NCI-H2227 (cell line): ENCODE results near the gene ENPP6.

Source experiments
- DNase-seq: peaks from one replicate; lab custom pipeline; 2025; ENCODE audit not compliant: unreplicated experiment; lab: John Stamatoyannopoulos, UW

ENPP6 gene

DNA sequence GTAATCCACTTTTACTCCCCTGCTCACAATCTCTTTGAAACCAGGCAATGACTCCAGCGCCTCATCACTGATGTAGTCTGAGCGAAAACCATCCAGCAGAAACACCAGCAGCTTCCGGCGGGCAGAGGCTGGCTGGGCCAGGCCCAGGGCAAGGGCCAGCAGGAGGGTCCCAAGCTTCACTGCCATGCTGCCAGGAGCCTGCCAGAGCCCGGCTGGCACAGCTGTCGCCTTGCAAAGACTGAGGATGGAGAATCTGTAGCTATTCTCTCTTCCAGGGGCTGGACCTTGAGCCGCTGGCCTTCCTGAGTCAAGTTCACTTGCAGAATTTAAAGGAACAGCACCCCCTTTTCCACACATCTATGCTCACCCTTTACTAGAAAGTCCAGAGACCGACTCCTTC lies at the start of gene ENPP6:
TSS of gene ENPP6 (minus strand) at position 240 of the 400 bp plus-strand sequence. CDS start at position 186, 54 bp downstream.
- no peak for DNase-seq

GRCh38 chr4:184267206-184267608 lies 49.5 kb upstream of the ENPP6 start:
- no peak for DNase-seq

GRCh38 chr4:184265546-184266351 lies 48.1 kb upstream of the ENPP6 start:
- peak; percentile 4 for DNase-seq

DNA sequence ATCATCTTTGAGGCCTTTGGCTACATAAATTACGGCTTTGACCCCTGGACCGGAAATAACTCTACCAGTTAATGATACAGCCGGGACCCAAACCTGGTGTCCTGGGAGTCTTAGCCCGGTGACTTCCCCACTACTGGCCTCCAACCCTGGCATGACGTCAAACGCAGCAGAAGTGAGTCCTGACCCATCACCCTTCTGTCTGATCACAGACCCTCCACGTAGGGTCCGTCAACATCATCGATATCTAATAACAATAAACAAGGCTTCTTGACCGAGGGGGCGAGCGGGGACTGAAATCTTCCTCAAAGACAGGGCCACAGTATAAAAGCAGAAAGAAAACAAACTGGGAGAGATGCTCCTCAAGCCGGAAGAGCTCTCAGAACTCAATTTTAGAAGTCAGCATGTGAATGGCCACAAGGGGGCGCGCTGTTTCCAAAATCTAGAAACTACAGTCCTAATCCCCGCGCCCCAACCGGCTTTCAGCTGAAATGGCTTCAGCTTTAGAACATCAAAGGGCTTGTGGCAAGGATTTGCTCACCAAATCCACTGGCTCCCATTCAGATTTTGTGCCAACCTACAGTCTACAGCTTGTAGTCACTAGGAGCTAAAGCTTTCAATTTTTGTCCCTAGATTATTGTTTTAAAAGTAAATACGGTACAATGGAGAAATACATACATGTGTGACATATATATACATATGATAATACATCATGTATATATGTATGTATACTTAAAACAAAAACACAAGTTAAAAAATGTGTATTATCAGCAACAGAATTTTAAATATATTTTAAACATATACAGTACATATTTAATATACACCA lies 46.4 kb upstream of the ENPP6 start:
- peak; percentile 91 for DNase-seq

GRCh38 chr4:184263461-184263860 lies 45.8 kb upstream of the ENPP6 start:
- no peak for DNase-seq

DNA sequence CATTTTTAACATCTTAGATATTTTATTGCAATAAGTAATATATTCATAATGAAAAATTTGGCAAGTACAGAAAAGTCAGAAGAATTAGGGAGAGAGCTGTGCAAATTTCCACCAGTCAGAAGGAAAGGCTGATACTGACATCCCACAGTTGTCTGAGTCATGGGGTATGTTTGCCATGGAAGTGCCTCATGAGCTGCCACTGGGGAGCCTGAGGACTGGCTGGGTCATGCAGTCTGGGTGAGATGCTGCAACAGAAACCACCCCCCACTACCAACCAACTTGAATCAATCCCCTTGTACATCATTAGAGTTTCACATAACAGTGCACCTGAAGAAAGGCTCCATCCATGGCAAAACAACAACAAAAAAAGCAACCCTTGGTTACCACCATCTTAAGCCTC lies 45.2 kb upstream of the ENPP6 start:
- DNase-seq = no peak

DNA sequence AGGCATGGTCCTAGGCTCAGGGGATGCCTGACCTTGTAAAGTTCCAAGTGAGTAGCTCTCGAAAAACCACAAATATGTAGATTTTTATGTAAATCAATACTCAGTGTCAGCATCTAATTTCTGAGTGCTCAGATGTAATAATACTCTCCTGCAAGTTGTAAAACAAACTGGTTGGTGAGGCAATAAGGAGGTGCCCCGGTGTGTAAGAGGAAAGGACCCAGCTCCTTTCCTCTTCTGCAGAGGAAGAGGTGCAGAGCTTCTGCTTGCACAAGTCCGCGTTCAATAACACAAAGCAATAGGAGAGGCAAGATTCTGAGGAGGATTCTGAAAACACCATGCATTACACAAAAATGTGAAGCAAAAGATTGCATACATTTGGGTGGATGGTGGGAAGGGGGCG lies 43.6 kb upstream of the ENPP6 start:
- no peak for DNase-seq

- no peak for DNase-seq
Measured at GRCh38 chr4:184259866-184260265, 42.2 kb upstream of the ENPP6 start.

GRCh38 chr4:184259081-184259480 lies 41.4 kb upstream of the ENPP6 start:
- DNase-seq = no peak

- DNase-seq = no peak
Measured at GRCh38 chr4:184255871-184256642, 38.4 kb upstream of the ENPP6 start.

- DNase-seq = no peak
Measured at GRCh38 chr4:184255361-184255760, 37.7 kb upstream of the ENPP6 start.

- DNase-seq = no peak
Measured at GRCh38 chr4:184253072-184253420, 35.4 kb upstream of the ENPP6 start.

GRCh38 chr4:184252136-184253071 lies 34.7 kb upstream of the ENPP6 start:
- DNase-seq = no peak

- no peak for DNase-seq
Measured at GRCh38 chr4:184251670-184251980, 34.0 kb upstream of the ENPP6 start.

DNA sequence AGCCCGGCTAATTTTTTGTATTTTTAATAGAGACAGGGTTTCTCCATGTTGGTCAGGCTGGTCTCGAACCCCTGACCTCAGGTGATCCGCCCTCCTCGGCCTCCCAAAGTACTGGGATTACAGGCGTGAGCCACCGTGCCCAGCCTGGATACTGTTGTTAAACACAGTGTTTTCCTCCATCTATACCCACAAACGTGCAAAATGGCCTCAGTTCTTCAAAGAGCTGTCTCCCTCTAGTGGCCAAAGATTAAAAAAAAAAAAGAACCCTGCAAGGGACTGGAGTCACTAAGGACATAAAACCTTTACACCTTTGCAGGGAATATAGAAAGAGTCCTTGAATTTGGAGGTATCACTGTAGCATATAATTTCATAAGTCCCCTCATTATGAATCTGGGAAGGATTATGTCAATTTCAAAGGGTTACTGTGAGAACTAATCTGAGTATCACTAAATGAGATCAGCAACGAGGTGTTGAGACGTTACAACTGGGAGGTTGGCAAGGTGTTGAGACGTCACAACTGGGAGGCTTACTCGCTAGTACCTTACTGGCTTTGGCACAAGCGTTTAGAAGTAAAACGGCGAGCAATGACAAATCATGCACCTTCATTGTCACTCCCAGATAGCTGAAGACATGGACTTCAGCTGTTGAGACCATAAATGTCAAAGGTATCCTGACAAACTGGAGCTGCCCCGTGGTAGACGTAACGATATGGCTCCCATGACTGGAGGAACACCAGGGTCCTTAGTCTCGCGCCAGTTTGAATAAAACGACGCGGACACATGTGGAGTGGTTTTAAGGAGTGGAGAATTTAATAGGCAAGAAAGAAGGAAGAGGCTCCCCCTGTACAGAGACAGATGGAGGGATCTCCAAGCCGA lies 33.4 kb upstream of the ENPP6 start:
- peak; percentile 68 for DNase-seq

- DNase-seq = no peak
Measured at GRCh38 chr4:184248216-184248615, 30.5 kb upstream of the ENPP6 start.

DNA sequence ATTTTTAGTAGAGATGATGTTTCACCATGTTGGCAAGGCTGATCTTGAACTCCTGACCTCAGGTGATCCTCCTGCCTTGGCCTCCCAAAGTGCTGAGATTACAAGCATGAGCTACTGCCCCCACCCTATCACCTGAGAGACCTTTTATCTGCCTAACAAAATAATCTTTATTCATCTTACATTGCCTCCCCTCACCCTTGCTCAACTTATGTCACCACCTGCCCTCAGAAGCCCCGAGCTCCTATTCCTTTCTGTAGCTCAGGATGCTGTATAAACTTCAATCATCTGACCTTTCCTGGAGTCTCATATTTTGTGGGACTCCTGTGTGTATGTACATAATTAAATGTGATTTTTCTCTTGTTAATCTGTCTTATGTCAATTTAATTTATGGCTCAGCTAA lies 29.7 kb upstream of the ENPP6 start:
- DNase-seq = no peak

GRCh38 chr4:184246426-184246825 lies 28.8 kb upstream of the ENPP6 start:
- no peak for DNase-seq

GRCh38 chr4:184238072-184238745 lies 20.5 kb upstream of the ENPP6 start:
- DNase-seq = no peak
